H9 (cell line): ENCODE measurements around the gene AGMO. TPM values are rescaled to one million over a fixed set of nuclear protein-coding genes. Genes with fewer than 3 reads are reported as not detected.

ENCODE experiments used
- DNase-seq: peaks from one replicate; pipeline ENCODE4 v3.0.0-alpha.2; 2017
- H2AFZ ChIP-seq: one replicate; pipeline ENCODE4 v1.6.1; 2013; ENCODE audit warnings: mild to moderate bottlenecking, low read length, control low read depth, moderate library complexity
- H2AK5ac ChIP-seq: 2 replicates; pipeline ENCODE4 v1.6.1; 2013; ENCODE audit warnings: low read length, control low read depth, mixed read lengths; ENCODE audit not compliant: insufficient read length
- H2BK120ac ChIP-seq: one replicate; pipeline ENCODE4 v1.6.1; 2013; ENCODE audit warnings: low read depth, mild to moderate bottlenecking, low read length, control low read depth, inconsistent platforms; ENCODE audit not compliant: poor library complexity, severe bottlenecking
- H2BK12ac ChIP-seq: 2 replicates; pipeline ENCODE4 v1.6.1; 2013; ENCODE audit warnings: low read length, control low read depth, mixed read lengths, low read depth; ENCODE audit not compliant: insufficient read length
- H2BK15ac ChIP-seq: 2 replicates; pipeline ENCODE4 v1.6.1; 2013; ENCODE audit warnings: low read depth, low read length, control low read depth
- H2BK20ac ChIP-seq: one replicate; pipeline ENCODE4 v1.6.1; 2013; ENCODE audit warnings: low read depth, mild to moderate bottlenecking, low read length, control low read depth, inconsistent platforms; ENCODE audit not compliant: poor library complexity, severe bottlenecking
- H2BK5ac ChIP-seq: 2 replicates; pipeline ENCODE4 v1.6.1; 2013; ENCODE audit warnings: low read length, control low read depth, mixed read lengths; ENCODE audit not compliant: insufficient read length
- H3K14ac ChIP-seq: 2 replicates; pipeline ENCODE4 v1.6.1; 2013; ENCODE audit warnings: low read length, control low read depth; ENCODE audit not compliant: insufficient read depth
- H3K18ac ChIP-seq: 2 replicates; pipeline ENCODE4 v1.6.1; 2013; ENCODE audit warnings: low read depth, mild to moderate bottlenecking, mixed read lengths, low read length, control low read depth; ENCODE audit not compliant: insufficient read length
- H3K23ac ChIP-seq: 2 replicates; pipeline ENCODE4 v1.6.1; 2013; ENCODE audit warnings: low read length, control low read depth, mixed read lengths, low read depth; ENCODE audit not compliant: insufficient read length
- H3K23me2 ChIP-seq: 2 replicates; pipeline ENCODE4 v1.6.1; 2013; ENCODE audit warnings: low read depth, mild to moderate bottlenecking, mixed read lengths, low read length, control low read depth; ENCODE audit not compliant: insufficient read length, poor library complexity, severe bottlenecking
- H3K27ac ChIP-seq: 2 replicates; pipeline ENCODE4 v1.5.1; 2013; ENCODE audit warnings: low read length, control low read depth, mixed read lengths, low read depth; ENCODE audit not compliant: insufficient read length
- H3K27me3 ChIP-seq: 2 replicates; pipeline ENCODE4 v1.6.1; 2013; ENCODE audit warnings: low read length, control low read depth, inconsistent platforms; ENCODE audit not compliant: insufficient read depth
- H3K4ac ChIP-seq: 2 replicates; pipeline ENCODE4 v1.6.1; 2013; ENCODE audit warnings: low read depth, mild to moderate bottlenecking, control low read depth, inconsistent platforms, low read length, moderate library complexity
- H3K4me1 ChIP-seq: 2 replicates; pipeline ENCODE4 v1.6.1; 2013; ENCODE audit warnings: low read length, control low read depth, inconsistent platforms; ENCODE audit not compliant: insufficient read depth
- H3K4me2 ChIP-seq: 2 replicates; pipeline ENCODE4 v1.6.1; 2013; ENCODE audit warnings: low read length, control low read depth, mixed read lengths; ENCODE audit not compliant: insufficient read length, insufficient read depth
- H3K56ac ChIP-seq: 2 replicates; pipeline ENCODE4 v1.6.1; 2013; ENCODE audit warnings: low read depth, mild to moderate bottlenecking, mixed read lengths, low read length, control low read depth; ENCODE audit not compliant: insufficient read length
- H3K79me1 ChIP-seq: 2 replicates; pipeline ENCODE4 v1.6.1; 2013; ENCODE audit warnings: low read depth, mild to moderate bottlenecking, moderate library complexity, low read length, control low read depth, inconsistent platforms; ENCODE audit not compliant: insufficient read depth, poor library complexity, severe bottlenecking
- H3K79me2 ChIP-seq: 2 replicates; pipeline ENCODE4 v1.6.1; 2013; ENCODE audit warnings: low read length, control low read depth, inconsistent platforms; ENCODE audit not compliant: insufficient read depth
- H3K9ac ChIP-seq: 2 replicates; pipeline ENCODE4 v1.6.1; 2013; ENCODE audit warnings: low read length, control low read depth, mixed read lengths; ENCODE audit not compliant: insufficient read length; ENCODE audit errors: extremely low read depth
- H3K9me3 ChIP-seq: one replicate; pipeline ENCODE4 v1.6.1; 2013; ENCODE audit warnings: low read depth, low read length, inconsistent platforms; ENCODE audit not compliant: control insufficient read depth
- H3T11ph ChIP-seq: one replicate; pipeline ENCODE4 v1.6.1; 2013; ENCODE audit warnings: mild to moderate bottlenecking, low read length, control low read depth, inconsistent platforms
- H4K20me1 ChIP-seq: one replicate; pipeline ENCODE4 v1.6.1; 2013; ENCODE audit not compliant: control insufficient read depth, insufficient read length, insufficient read depth
- H4K5ac ChIP-seq: 2 replicates; pipeline ENCODE4 v1.6.1; 2013; ENCODE audit warnings: low read depth, mild to moderate bottlenecking, mixed read lengths, low read length, control low read depth; ENCODE audit not compliant: insufficient read length
- H4K8ac ChIP-seq: replicated peaks from 2 replicates; pipeline ENCODE4 v1.6.1; 2013; ENCODE audit warnings: low read length, control low read depth, mixed read lengths, low read depth; ENCODE audit not compliant: insufficient read length
- H4K91ac ChIP-seq: 2 replicates; pipeline ENCODE4 v1.6.1; 2013; ENCODE audit warnings: low read depth, mild to moderate bottlenecking, moderate library complexity, mixed read lengths, low read length, control low read depth; ENCODE audit not compliant: insufficient read length
- H3K27ac Mint-ChIP-seq, 3 experiments: 2 replicates in 2 of 3; 3 replicates in 1 of 3; pipeline ENCODE4 v1.8.0; 2020 to 2021; ENCODE audit warnings: mixed read lengths in 3 of 3, mild to moderate bottlenecking in 1 of 3, moderate library complexity in 1 of 3
- H3K27me3 Mint-ChIP-seq: 2 replicates; pipeline ENCODE4 v1.8.0; 2021; ENCODE audit warnings: low read depth, mild to moderate bottlenecking, moderate library complexity, mixed read lengths
- H3K36me3 Mint-ChIP-seq, 3 experiments: 2 replicates in 2 of 3; 3 replicates in 1 of 3; pipeline ENCODE4 v1.8.0; 2020 to 2021; ENCODE audit warnings: low read depth in 3 of 3, mixed read lengths in 3 of 3; ENCODE audit not compliant: insufficient read depth in 1 of 3
- H3K4me1 Mint-ChIP-seq, 2 experiments: 2 replicates each; pipeline ENCODE4 v1.8.0; 2020; ENCODE audit warnings: mixed read lengths in 2 of 2
- H3K4me3 Mint-ChIP-seq, 2 experiments: 2 replicates in 1 of 2; 3 replicates in 1 of 2; pipeline ENCODE4 v1.8.0; 2020 to 2021; ENCODE audit warnings: mild to moderate bottlenecking in 2 of 2, mixed read lengths in 2 of 2, moderate library complexity in 1 of 2
- H3K9me3 Mint-ChIP-seq, 2 experiments: 2 replicates in 1 of 2; 3 replicates in 1 of 2; pipeline ENCODE4 v1.8.0; 2020; ENCODE audit warnings: mild to moderate bottlenecking in 2 of 2, mixed read lengths in 2 of 2, moderate library complexity in 1 of 2
- WGBS: extraction: QIAGEN DNeasy Blood & Tissue Kit; methylation state at CpG from one replicate; pipeline ENCODE4 v1.1.7; 2013; ENCODE audit warnings: missing lambda C conversion rate, low lambda C conversion rate, mixed read lengths; ENCODE audit not compliant: insufficient read length; ENCODE audit errors: extremely low coverage; 5-methylcytosine and 5-hydroxymethylcytosine counted together
- total RNA-seq: library from RNA; stranded (reverse); gene quantifications from 2 replicates; pipeline ENCODE4 v1.2.1, GENCODE V29; 2021
- TF ChIP-seq, protein P1 (sequence below): fragments of 200-600 bp; sonication (generic); conservative IDR thresholded peaks from 3 replicates; pipeline ENCODE4 v1.8.0; 2021; ENCODE audit warnings: antibody characterized with exemption, mild to moderate bottlenecking

The AGMO gene
- total RNA-seq, 1 experiment from 2014 or later, result 0.70 TPM

DNA sequence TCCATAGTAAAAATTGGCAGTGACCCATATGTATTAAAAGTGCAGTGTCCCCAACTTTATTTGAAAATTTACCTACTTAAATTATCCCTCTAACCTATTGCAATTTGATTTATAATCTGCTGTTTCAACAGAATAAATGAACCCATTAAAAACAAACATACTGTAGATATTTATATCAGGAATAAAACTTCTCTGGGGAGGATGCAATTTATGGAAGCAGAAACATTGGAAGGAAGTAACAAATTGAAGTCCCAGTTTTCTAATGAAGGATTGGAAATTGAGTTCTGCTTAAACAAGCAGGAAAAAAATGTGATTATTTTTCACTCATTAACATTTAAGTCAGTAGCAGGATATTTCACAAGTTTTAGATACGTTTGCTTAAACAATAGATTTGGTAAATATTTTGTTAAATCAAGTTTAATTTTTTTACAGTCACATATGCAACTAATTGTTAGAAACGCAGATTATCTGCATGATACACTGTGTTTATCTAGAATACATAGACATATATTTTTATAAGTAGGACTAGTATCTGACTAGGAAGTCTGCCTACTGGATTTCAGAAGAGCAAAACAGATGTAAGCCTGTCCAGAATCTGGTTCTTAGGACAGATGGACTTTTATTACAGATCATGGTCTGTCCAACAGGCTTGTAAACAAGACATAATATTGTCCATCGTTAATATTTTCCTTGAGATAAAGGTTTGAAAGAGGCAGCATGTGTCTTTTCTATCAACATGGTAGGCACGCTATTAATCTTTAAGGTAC, 5.3 kb downstream of the AGMO start:
- Histone ChIP-seq H3K9me3 (no peaks in the 10 kb centered on the region), H3K23ac (no peak overlapping the region), H2AFZ (no peak overlapping the region), H2BK120ac (no peak overlapping the region), H3K27me3 (no peaks in the 10 kb centered on the region), H2BK5ac (no peak overlapping the region), H2BK12ac (no peak overlapping the region), H3K4me2 (no peak overlapping the region), H4K91ac (no peak overlapping the region), H3K4me1 (no peaks in the 10 kb centered on the region), H3K18ac (no peak overlapping the region), H2AK5ac (no peak overlapping the region), H3K9ac (no peak overlapping the region), H3K79me1 (no peaks in the 10 kb centered on the region), H3K23me2 (no peaks in the 10 kb centered on the region), H3K4ac (no peak overlapping the region), H3K56ac (no peak overlapping the region), H3K79me2 (no peaks in the 10 kb centered on the region), H2BK20ac (no peak overlapping the region), H4K20me1 (no peaks in the 10 kb centered on the region), H4K8ac (no peak overlapping the region), H3K14ac (no peak overlapping the region), H3T11ph (no peak overlapping the region), H2BK15ac (no peak overlapping the region), H3K27ac (no peak overlapping the region), H4K5ac (no peak overlapping the region)
- WGBS, result no CpG with 5 or more reads among the region's 4 CpGs
- Mint-ChIP-seq H3K4me3 (no peak overlapping the region), H3K36me3 (no peaks in the 10 kb centered on the region), H3K9me3 (no peaks in the 10 kb centered on the region), H3K27me3 (no peaks in the 10 kb centered on the region), H3K27ac (no peak overlapping the region), H3K4me1 (peaks cover 5 to 6% of the 10 kb centered on the region in 2 experiments; a peak in 3 of 4 replicates)
- no peak for DNase-seq
- TF ChIP-seq, protein P1, sequence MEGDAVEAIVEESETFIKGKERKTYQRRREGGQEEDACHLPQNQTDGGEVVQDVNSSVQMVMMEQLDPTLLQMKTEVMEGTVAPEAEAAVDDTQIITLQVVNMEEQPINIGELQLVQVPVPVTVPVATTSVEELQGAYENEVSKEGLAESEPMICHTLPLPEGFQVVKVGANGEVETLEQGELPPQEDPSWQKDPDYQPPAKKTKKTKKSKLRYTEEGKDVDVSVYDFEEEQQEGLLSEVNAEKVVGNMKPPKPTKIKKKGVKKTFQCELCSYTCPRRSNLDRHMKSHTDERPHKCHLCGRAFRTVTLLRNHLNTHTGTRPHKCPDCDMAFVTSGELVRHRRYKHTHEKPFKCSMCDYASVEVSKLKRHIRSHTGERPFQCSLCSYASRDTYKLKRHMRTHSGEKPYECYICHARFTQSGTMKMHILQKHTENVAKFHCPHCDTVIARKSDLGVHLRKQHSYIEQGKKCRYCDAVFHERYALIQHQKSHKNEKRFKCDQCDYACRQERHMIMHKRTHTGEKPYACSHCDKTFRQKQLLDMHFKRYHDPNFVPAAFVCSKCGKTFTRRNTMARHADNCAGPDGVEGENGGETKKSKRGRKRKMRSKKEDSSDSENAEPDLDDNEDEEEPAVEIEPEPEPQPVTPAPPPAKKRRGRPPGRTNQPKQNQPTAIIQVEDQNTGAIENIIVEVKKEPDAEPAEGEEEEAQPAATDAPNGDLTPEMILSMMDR, result no peak
